ENCODE results near the gene PHF3.

Gene PHF3

GRCh38 chr6:63663147-63663955 is 27.7 kb downstream of the PHF3 start:
- intact Hi-C loops (cut with micrococcal nuclease): no loop called here
- no peak overlapping the region for H3K27ac Mint-ChIP-seq
- no peaks in the 10 kb centered on the region for H3K9me3 Mint-ChIP-seq
- H3K4me1 Mint-ChIP-seq (ENCODE audit: low read depth): peaks cover 17% of the 10 kb centered on the region
- no peak overlapping the region for H3K4me3 Mint-ChIP-seq
- H3K27me3 Mint-ChIP-seq: no peaks in the 10 kb centered on the region
- H3K36me3 Mint-ChIP-seq (ENCODE audit: low read depth): no peaks in the 10 kb centered on the region

- H3K27me3 Mint-ChIP-seq: no peaks in the 10 kb centered on the region
- H3K4me1 Mint-ChIP-seq (ENCODE audit: low read depth): peaks cover 12% of the 10 kb centered on the region
- no peak overlapping the region for H3K27ac Mint-ChIP-seq
- intact Hi-C loops (cut with micrococcal nuclease): no loop called here
- no peaks in the 10 kb centered on the region for H3K9me3 Mint-ChIP-seq
- H3K4me3 Mint-ChIP-seq: no peak overlapping the region
- H3K36me3 Mint-ChIP-seq (ENCODE audit: low read depth): no peaks in the 10 kb centered on the region
Observed at GRCh38 chr6:63663956-63664281, 28.3 kb downstream of the PHF3 start.

GRCh38 chr6:63671098-63671754 is 35.6 kb downstream of the PHF3 start:
- H3K9me3 Mint-ChIP-seq: no peaks in the 10 kb centered on the region

GRCh38 chr6:63672582-63673129 is 37.1 kb downstream of the PHF3 start:
- intact Hi-C loops (cut with micrococcal nuclease): no loop called here
- H3K27me3 Mint-ChIP-seq: no peaks in the 10 kb centered on the region
- peaks cover 5% of the 10 kb centered on the region for H3K4me1 Mint-ChIP-seq (ENCODE audit: low read depth)
- H3K4me3 Mint-ChIP-seq: no peak overlapping the region
- no peak overlapping the region for H3K27ac Mint-ChIP-seq
- H3K36me3 Mint-ChIP-seq (ENCODE audit: low read depth): peaks cover 11% of the 10 kb centered on the region
- no peaks in the 10 kb centered on the region for H3K9me3 Mint-ChIP-seq

More at GRCh38 chr6:63671098-63671754, 35.6 kb downstream of the PHF3 start:
- Mint-ChIP-seq H3K4me1 (ENCODE audit: low read depth) (peaks cover 5% of the 10 kb centered on the region), H3K27ac (no peak overlapping the region), H3K27me3 (no peaks in the 10 kb centered on the region), H3K36me3 (ENCODE audit: low read depth) (peaks cover 11% of the 10 kb centered on the region), H3K4me3 (no peak overlapping the region)
- intact Hi-C loops (cut with micrococcal nuclease): no loop called here

- Mint-ChIP-seq H3K4me1 (ENCODE audit: low read depth) (peaks cover 5% of the 10 kb centered on the region), H3K27me3 (no peaks in the 10 kb centered on the region), H3K9me3 (no peaks in the 10 kb centered on the region), H3K4me3 (no peak overlapping the region), H3K36me3 (ENCODE audit: low read depth) (peaks cover 11% of the 10 kb centered on the region), H3K27ac (no peak overlapping the region)
- intact Hi-C loops (cut with micrococcal nuclease): no loop called here
Observed at GRCh38 chr6:63673692-63674091, 38.1 kb downstream of the PHF3 start.

GRCh38 chr6:63674635-63675034 is 39.0 kb downstream of the PHF3 start:
- Mint-ChIP-seq H3K36me3 (ENCODE audit: low read depth) (peaks cover 12% of the 10 kb centered on the region), H3K27me3 (no peaks in the 10 kb centered on the region), H3K27ac (no peak overlapping the region), H3K4me3 (no peak overlapping the region), H3K4me1 (ENCODE audit: low read depth) (peaks cover 11% of the 10 kb centered on the region), H3K9me3 (no peaks in the 10 kb centered on the region)
- intact Hi-C loops (cut with micrococcal nuclease): no loop called here

GRCh38 chr6:63675138-63675537 is 39.5 kb downstream of the PHF3 start:
- H3K9me3 Mint-ChIP-seq: no peaks in the 10 kb centered on the region
- H3K27ac Mint-ChIP-seq: no peak overlapping the region
- no peaks in the 10 kb centered on the region for H3K27me3 Mint-ChIP-seq
- H3K4me3 Mint-ChIP-seq: no peak overlapping the region
- H3K4me1 Mint-ChIP-seq (ENCODE audit: low read depth): peaks cover 11% of the 10 kb centered on the region
- intact Hi-C loops (cut with micrococcal nuclease): no loop called here
- peaks cover 17% of the 10 kb centered on the region for H3K36me3 Mint-ChIP-seq (ENCODE audit: low read depth)

GRCh38 chr6:63676412-63677114 is 41.0 kb downstream of the PHF3 start:
- H3K27ac Mint-ChIP-seq: no peak overlapping the region
- H3K27me3 Mint-ChIP-seq: no peaks in the 10 kb centered on the region
- H3K9me3 Mint-ChIP-seq: no peaks in the 10 kb centered on the region
- peaks cover 23% of the 10 kb centered on the region for H3K4me1 Mint-ChIP-seq (ENCODE audit: low read depth)
- intact Hi-C loops (cut with micrococcal nuclease): loop anchor here (1.0 kb wide), 1 partner anchor 9 kb away; no protein-coding TSS in a partner anchor
- H3K4me3 Mint-ChIP-seq: no peak overlapping the region
- H3K36me3 Mint-ChIP-seq (ENCODE audit: low read depth): peaks cover 30% of the 10 kb centered on the region

GRCh38 chr6:63677282-63677681 is 41.7 kb downstream of the PHF3 start:
- no peaks in the 10 kb centered on the region for H3K27me3 Mint-ChIP-seq
- no peak overlapping the region for H3K27ac Mint-ChIP-seq
- no peaks in the 10 kb centered on the region for H3K9me3 Mint-ChIP-seq
- H3K4me3 Mint-ChIP-seq: no peak overlapping the region
- intact Hi-C loops (cut with micrococcal nuclease): loop anchor here (1.0 kb wide), 1 partner anchor 10 kb away; no protein-coding TSS in a partner anchor
- H3K36me3 Mint-ChIP-seq (ENCODE audit: low read depth): peaks cover 27% of the 10 kb centered on the region
- peaks cover 23% of the 10 kb centered on the region for H3K4me1 Mint-ChIP-seq (ENCODE audit: low read depth)

GRCh38 chr6:63683071-63683603 is 47.5 kb downstream of the PHF3 start:
- Mint-ChIP-seq H3K4me1 (ENCODE audit: low read depth) (peaks cover 45% of the 10 kb centered on the region), H3K27me3 (no peaks in the 10 kb centered on the region), H3K4me3 (no peak overlapping the region), H3K9me3 (no peaks in the 10 kb centered on the region), H3K27ac (no peak overlapping the region), H3K36me3 (ENCODE audit: low read depth) (peaks cover 34% of the 10 kb centered on the region)
- intact Hi-C loops (cut with micrococcal nuclease): loop anchor here (5.0 kb wide), 1 partner anchor 41 kb away; no protein-coding TSS in a partner anchor

GRCh38 chr6:63685446-63686379 is 50.1 kb downstream of the PHF3 start:
- H3K4me3 Mint-ChIP-seq: peak overlapping the region; percentile 31
- intact Hi-C loops (cut with micrococcal nuclease): no loop called here
- H3K9me3 Mint-ChIP-seq: no peaks in the 10 kb centered on the region
- H3K27ac Mint-ChIP-seq: peak overlapping the region; percentile 55
- H3K4me1 Mint-ChIP-seq (ENCODE audit: low read depth): peaks cover 36% of the 10 kb centered on the region
- H3K36me3 Mint-ChIP-seq (ENCODE audit: low read depth): peaks cover 23% of the 10 kb centered on the region
- no peaks in the 10 kb centered on the region for H3K27me3 Mint-ChIP-seq

GRCh38 chr6:63689421-63689820 is 53.8 kb downstream of the PHF3 start:
- Mint-ChIP-seq H3K4me3 (no peak overlapping the region), H3K27ac (no peak overlapping the region), H3K9me3 (no peaks in the 10 kb centered on the region), H3K27me3 (no peaks in the 10 kb centered on the region), H3K36me3 (ENCODE audit: low read depth) (peaks cover 16% of the 10 kb centered on the region), H3K4me1 (ENCODE audit: low read depth) (peaks cover 16% of the 10 kb centered on the region)
- intact Hi-C loops (cut with micrococcal nuclease): no loop called here

- Mint-ChIP-seq H3K36me3 (ENCODE audit: low read depth) (peaks cover 18% of the 10 kb centered on the region), H3K27me3 (no peaks in the 10 kb centered on the region), H3K27ac (no peak overlapping the region), H3K4me3 (no peak overlapping the region), H3K4me1 (ENCODE audit: low read depth) (peaks cover 8% of the 10 kb centered on the region), H3K9me3 (no peaks in the 10 kb centered on the region)
- intact Hi-C loops (cut with micrococcal nuclease): no loop called here
Observed at GRCh38 chr6:63690221-63690620, 54.6 kb downstream of the PHF3 start.

Data from dendritic cell treated with granulocyte-macrophage colony-stimulating factor and Interleukin-4, amounts not matched to agents 40 ng/mL and 50 ng/mL, for 4 days (primary cell).